ENCODE data around the gene SLC41A3.

SLC41A3 gene

DNA sequence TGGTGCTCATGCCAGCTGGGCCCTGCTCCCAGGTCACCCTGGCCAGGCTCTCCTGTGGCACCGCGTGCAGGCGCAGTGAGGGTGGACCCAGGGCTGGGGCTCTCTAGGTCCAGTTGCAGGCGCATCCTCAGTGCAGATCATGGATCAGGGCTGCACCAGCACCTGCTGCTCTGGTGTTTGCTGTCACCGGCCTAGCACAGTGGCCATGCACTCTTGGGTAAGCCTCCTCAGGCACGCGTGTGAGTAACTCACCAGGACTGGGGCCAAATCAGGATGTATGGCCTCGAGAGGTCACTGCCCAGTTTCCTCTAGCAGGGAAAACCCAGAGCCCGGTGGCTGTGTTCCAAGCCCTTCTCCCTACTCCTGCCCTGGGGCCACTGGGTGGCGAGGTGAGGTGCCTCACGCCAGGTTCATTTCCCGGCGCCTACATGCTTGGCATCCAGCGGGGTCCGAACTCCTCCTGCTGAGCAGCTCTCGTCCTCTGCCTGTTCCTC is 45.5 kb upstream of the SLC41A3 start:
- H3K27ac ChIP-seq: no peak overlapping the region
- TF ChIP-seq, protein P1, sequence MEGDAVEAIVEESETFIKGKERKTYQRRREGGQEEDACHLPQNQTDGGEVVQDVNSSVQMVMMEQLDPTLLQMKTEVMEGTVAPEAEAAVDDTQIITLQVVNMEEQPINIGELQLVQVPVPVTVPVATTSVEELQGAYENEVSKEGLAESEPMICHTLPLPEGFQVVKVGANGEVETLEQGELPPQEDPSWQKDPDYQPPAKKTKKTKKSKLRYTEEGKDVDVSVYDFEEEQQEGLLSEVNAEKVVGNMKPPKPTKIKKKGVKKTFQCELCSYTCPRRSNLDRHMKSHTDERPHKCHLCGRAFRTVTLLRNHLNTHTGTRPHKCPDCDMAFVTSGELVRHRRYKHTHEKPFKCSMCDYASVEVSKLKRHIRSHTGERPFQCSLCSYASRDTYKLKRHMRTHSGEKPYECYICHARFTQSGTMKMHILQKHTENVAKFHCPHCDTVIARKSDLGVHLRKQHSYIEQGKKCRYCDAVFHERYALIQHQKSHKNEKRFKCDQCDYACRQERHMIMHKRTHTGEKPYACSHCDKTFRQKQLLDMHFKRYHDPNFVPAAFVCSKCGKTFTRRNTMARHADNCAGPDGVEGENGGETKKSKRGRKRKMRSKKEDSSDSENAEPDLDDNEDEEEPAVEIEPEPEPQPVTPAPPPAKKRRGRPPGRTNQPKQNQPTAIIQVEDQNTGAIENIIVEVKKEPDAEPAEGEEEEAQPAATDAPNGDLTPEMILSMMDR (IDR thresholded peaks at IDR 0.05): no peak
- no peak for TF ChIP-seq ZFX (IDR thresholded peaks at IDR 0.05; ENCODE audit: borderline replicate concordance)

DNA sequence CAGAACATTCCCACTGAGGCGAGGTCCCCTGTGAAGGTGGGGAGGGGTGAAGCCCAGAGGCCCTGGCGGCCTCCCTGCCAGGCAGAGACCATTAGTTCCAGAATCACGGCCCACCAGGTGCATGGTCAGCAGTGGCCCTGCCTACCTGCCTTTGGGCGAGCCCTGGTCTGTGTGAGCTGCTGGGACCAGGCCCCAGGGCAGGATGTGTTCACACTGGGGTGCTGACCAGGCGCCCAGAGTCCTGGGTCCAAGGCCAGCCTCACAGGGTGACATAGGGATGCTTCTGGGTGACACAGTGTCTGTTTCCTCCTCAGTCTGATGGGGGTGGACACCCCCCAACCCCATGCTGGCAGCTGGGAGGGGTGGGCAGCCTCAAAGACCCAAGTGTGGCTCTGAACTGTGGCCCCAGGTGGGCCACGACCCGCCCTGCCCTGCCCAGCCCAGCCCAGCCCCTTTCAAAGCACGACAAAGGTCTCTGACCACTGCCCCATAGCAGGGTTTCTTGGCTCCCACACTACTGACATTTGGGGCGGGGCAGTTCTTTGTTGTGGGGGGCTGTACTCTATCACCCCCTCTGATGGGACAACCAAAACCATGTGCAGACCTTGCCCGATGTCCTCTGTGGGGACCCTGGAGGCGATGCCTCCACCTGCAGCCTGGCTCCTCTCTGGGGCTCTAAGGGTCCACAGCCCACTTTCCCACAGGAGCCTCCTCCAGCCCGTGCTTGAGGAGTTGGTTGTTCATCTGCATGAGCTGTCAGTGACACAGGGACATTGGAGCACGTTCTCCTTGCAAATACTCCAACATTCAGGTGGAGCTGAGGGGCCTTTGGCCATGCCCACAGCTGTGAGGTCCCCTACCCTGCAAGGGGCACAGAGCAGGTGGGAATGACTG is 44.8 kb upstream of the SLC41A3 start:
- no peak overlapping the region for H3K27ac ChIP-seq
- TF ChIP-seq ZFX (IDR thresholded peaks at IDR 0.05; ENCODE audit: borderline replicate concordance): no peak
- TF ChIP-seq, protein P1 (IDR thresholded peaks at IDR 0.05): no peak

DNA sequence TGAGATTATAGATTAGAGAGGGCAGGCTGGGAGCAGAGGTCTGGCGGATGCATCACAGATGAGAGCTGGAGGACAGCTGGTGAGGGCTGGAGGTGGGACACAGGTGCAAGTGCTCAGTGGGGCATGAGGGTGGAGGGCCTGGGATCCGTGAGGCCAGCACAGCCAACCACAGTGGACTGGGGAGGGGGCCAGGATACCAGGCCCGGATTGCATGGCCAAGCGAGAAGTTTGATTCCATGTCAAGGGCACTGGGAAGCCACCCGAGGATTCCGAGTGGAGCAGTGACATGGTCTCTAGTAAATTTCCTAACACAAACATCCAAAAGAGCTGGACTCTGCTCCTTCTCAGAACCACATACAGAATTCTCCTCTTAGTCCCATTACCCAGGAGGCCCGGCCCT is 44.0 kb upstream of the SLC41A3 start:
- no peak overlapping the region for H3K27ac ChIP-seq
- TF ChIP-seq, protein P1 (IDR thresholded peaks at IDR 0.05): no peak
- no peak for TF ChIP-seq ZFX (IDR thresholded peaks at IDR 0.05; ENCODE audit: borderline replicate concordance)

GRCh38 chr3:126127452-126127851 is 43.5 kb upstream of the SLC41A3 start:
- TF ChIP-seq ZFX (IDR thresholded peaks at IDR 0.05; ENCODE audit: borderline replicate concordance): no peak
- TF ChIP-seq, protein P1 (IDR thresholded peaks at IDR 0.05): no peak
- H3K27ac ChIP-seq: no peak overlapping the region

GRCh38 chr3:126126811-126127431 is 43.0 kb upstream of the SLC41A3 start:
- no peak overlapping the region for H3K27ac ChIP-seq
- TF ChIP-seq, protein P1 (IDR thresholded peaks at IDR 0.05): no peak
- TF ChIP-seq ZFX (IDR thresholded peaks at IDR 0.05; ENCODE audit: borderline replicate concordance): no peak

GRCh38 chr3:126126286-126126685 is 42.4 kb upstream of the SLC41A3 start:
- no peak overlapping the region for H3K27ac ChIP-seq

More at GRCh38 chr3:126126286-126126685, 42.4 kb upstream of the SLC41A3 start:
- no peak for TF ChIP-seq ZFX (IDR thresholded peaks at IDR 0.05; ENCODE audit: borderline replicate concordance)
- TF ChIP-seq, protein P1 (IDR thresholded peaks at IDR 0.05): no peak

Measured in 22Rv1 (cell line).